Activated B cell treated with CpG ODN at 0.5 μM for 24 hours (primary cell): Measurements from ENCODE around the gene EEF1G. TPM values are rescaled to one million over a fixed set of nuclear protein-coding genes. Genes with fewer than 3 reads are reported as not detected.
A peak's percentile ranks its signal among the peaks of the same experiment; 100 is the strongest.

Experiments
- ATAC-seq: fragments of 200-7000 bp; cut with Tn5 transposase; one replicate; pipeline ENCODE4 v1.10.0; 2021; ENCODE audit warnings: low read depth, mild to moderate bottlenecking, moderate library complexity
- CTCF ChIA-PET: fragments of 350-600 bp; sonication (Branson Sonifier 250); formaldehyde crosslinking; loops from one replicate; lab custom pipeline; 2021; ENCODE audit warnings: antibody characterized with exemption; lab: Charles Lee
- POLR2A ChIA-PET: fragments of 350-600 bp; sonication (Branson Sonifier 250); formaldehyde crosslinking; loops from one replicate; lab custom pipeline; 2021; ENCODE audit warnings: antibody characterized with exemption; lab: Charles Lee
- DNase-seq: peaks from one replicate; pipeline ENCODE4 v3.0.0; 2022
- H3K27ac Mint-ChIP-seq: one replicate; pipeline ENCODE4 v1.8.0; 2020; ENCODE audit warnings: mixed read lengths
- H3K27me3 Mint-ChIP-seq: one replicate; pipeline ENCODE4 v1.8.0; 2021; ENCODE audit warnings: mixed read lengths
- H3K36me3 Mint-ChIP-seq: one replicate; pipeline ENCODE4 v1.8.0; 2021; ENCODE audit warnings: low read depth, mixed read lengths
- H3K4me1 Mint-ChIP-seq: one replicate; pipeline ENCODE4 v1.8.0; 2021; ENCODE audit warnings: mixed read lengths
- H3K4me3 Mint-ChIP-seq: one replicate; pipeline ENCODE4 v1.8.0; 2020; ENCODE audit warnings: mild to moderate bottlenecking, mixed read lengths
- H3K9me3 Mint-ChIP-seq: one replicate; pipeline ENCODE4 v1.8.0; 2020; ENCODE audit warnings: mixed read lengths
- intact Hi-C: fragments of 100-400 bp; cut with micrococcal nuclease; formaldehyde crosslinking; loops from one replicate; pipeline ENCODE4 v1.15.1; 2024
- total RNA-seq: library from RNA; stranded (reverse); gene quantifications from 2 replicates; pipeline ENCODE4 v1.2.3, GENCODE V29; 2022
- TF ChIP-seq, protein P1 (sequence below): fragments of 200-600 bp; IDR thresholded peaks from one replicate; pipeline ENCODE4 v1.8.0; 2022; ENCODE audit warnings: antibody characterized with exemption, mild to moderate bottlenecking

EEF1G gene
- total RNA-seq, 1 donor from 2014 or later: 2,373 TPM

DNA sequence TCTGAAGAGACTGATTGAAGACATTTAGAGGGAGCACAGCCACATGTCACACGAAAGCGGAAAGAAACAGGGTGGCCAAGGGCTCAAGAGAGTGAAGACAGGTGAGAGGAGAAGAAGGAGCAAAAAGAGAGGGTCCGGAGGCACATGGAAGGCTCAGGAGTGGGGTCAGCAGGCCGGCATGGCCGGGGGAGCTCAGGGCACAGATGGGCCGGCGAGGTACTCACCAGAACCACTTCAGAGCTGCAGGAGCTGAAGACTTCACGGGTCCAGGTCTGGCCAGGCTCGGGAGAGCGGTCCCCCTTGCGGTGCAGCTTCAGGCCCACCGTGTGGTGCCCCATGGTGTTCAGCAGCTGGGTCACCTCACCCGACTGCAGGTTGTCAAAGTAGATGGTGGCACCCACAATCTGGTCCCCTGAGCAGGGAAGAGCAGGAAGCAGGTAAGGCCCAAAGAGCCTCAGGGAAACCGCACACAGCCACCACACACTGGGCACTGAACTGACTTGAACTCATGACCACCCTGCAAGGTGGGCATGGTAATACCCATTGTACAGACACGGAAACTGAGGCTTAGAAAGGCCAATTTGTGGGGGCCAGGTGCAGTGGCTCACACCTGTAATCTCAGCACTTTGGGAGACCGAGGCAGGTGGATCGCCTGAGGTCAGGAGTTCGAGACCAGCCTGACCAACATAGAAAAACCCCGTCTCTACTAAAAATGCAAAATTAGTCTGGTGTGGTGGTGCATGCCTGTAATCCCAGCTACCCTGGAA is 38.7 kb downstream of the EEF1G start:
- intact Hi-C loops: no loop called here
- TF ChIP-seq, protein P1, sequence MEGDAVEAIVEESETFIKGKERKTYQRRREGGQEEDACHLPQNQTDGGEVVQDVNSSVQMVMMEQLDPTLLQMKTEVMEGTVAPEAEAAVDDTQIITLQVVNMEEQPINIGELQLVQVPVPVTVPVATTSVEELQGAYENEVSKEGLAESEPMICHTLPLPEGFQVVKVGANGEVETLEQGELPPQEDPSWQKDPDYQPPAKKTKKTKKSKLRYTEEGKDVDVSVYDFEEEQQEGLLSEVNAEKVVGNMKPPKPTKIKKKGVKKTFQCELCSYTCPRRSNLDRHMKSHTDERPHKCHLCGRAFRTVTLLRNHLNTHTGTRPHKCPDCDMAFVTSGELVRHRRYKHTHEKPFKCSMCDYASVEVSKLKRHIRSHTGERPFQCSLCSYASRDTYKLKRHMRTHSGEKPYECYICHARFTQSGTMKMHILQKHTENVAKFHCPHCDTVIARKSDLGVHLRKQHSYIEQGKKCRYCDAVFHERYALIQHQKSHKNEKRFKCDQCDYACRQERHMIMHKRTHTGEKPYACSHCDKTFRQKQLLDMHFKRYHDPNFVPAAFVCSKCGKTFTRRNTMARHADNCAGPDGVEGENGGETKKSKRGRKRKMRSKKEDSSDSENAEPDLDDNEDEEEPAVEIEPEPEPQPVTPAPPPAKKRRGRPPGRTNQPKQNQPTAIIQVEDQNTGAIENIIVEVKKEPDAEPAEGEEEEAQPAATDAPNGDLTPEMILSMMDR: no peak

GRCh38 chr11:62532096-62532495 is 41.6 kb downstream of the EEF1G start:
- peaks cover 90% of the 10 kb centered on the region for H3K36me3 Mint-ChIP-seq

More for the DNA sequence above, 38.7 kb downstream of the EEF1G start:
- Mint-ChIP-seq H3K4me3 (no peak overlapping the region), H3K36me3 (peaks cover 66% of the 10 kb centered on the region), H3K4me1 (peaks cover 21% of the 10 kb centered on the region), H3K27me3 (no peaks in the 10 kb centered on the region), H3K27ac (no peak overlapping the region), H3K9me3 (no peaks in the 10 kb centered on the region)
- no peak for DNase-seq
- ChIA-PET CTCF (no interaction called here), POLR2A (interaction anchor here (0.7 kb wide), 1 partner anchor 133 kb away, joined by 4 read pairs; no protein-coding TSS in a partner anchor)
- ATAC-seq: no peak

DNA sequence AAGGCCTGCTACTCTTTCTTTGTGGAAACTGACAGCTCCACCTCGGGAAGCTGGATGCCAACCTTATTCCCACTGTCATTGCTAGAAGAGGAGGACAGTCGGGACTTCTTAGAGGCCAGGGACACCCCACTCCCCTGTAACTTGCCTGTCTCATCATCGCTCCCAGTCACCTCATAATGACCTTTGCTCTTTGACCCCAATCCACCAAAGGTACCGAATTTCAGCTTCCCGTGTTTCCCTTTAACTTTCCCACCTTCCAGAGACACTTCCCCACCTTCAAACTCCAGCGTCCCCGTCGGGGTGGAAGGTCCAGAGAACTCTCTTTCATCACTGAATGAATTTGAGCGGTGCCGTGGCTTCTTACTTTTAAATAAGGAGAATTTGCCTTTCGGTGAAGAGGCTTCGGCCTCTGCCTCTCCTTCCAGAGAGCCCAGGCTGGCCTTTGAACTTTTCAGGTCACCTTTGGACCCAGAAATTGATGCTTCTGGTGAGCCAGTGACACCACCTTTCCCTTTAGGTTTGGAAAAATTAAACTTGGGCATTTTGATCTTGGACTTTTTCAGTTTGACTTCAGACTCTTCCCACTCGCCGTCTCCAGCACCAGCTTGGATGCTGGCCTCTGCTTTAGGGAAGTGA is 56.8 kb downstream of the EEF1G start:
- H3K4me3 Mint-ChIP-seq: no peak overlapping the region
- ChIA-PET CTCF (no interaction called here), POLR2A (interaction anchor here (0.6 kb wide), 1 partner anchor 137 kb away, joined by 3 read pairs; no protein-coding TSS in a partner anchor)
- no peaks in the 10 kb centered on the region for H3K9me3 Mint-ChIP-seq
- TF ChIP-seq, protein P1: no peak
- H3K27ac Mint-ChIP-seq: peak overlapping the region; percentile 46
- intact Hi-C loops: no loop called here
- DNase-seq (no peak), ATAC-seq (no peak)
- H3K27me3 Mint-ChIP-seq: no peaks in the 10 kb centered on the region
- peaks cover 78% of the 10 kb centered on the region for H3K36me3 Mint-ChIP-seq
- peaks cover 14% of the 10 kb centered on the region for H3K4me1 Mint-ChIP-seq

More at GRCh38 chr11:62532096-62532495, 41.6 kb downstream of the EEF1G start:
- Mint-ChIP-seq H3K27me3 (no peaks in the 10 kb centered on the region), H3K4me3 (no peak overlapping the region), H3K9me3 (no peaks in the 10 kb centered on the region), H3K27ac (no peak overlapping the region), H3K4me1 (no peaks in the 10 kb centered on the region)
- TF ChIP-seq, protein P1: no peak
- intact Hi-C loops: no loop called here
- ATAC-seq: no peak
- DNase-seq: no peak
- POLR2A ChIA-PET: no interaction called here
- CTCF ChIA-PET: interaction anchor here (1.0 kb wide), 1 partner anchor 11 kb away, joined by 3 read pairs; no protein-coding TSS in a partner anchor

GRCh38 chr11:62514151-62514550 is 59.5 kb downstream of the EEF1G start:
- peaks cover 14% of the 10 kb centered on the region for H3K4me1 Mint-ChIP-seq
- ChIA-PET POLR2A (interaction anchor here (1.3 kb wide), 1 partner anchor 29 kb away, joined by 3 read pairs; no protein-coding TSS in a partner anchor), CTCF (interaction anchor here (1.0 to 1.5 kb wide), 2 partner anchors 29 to 46 kb away, joined by 4 read pairs; no protein-coding TSS in a partner anchor)
- DNase-seq (no peak), ATAC-seq (peak; percentile 75)
- intact Hi-C loops: no loop called here
- no peaks in the 10 kb centered on the region for H3K27me3 Mint-ChIP-seq
- H3K36me3 Mint-ChIP-seq: peaks cover 51% of the 10 kb centered on the region
- TF ChIP-seq, protein P1: no peak
- H3K9me3 Mint-ChIP-seq: no peaks in the 10 kb centered on the region
- peak overlapping the region; percentile 10 for H3K27ac Mint-ChIP-seq
- no peak overlapping the region for H3K4me3 Mint-ChIP-seq

DNA sequence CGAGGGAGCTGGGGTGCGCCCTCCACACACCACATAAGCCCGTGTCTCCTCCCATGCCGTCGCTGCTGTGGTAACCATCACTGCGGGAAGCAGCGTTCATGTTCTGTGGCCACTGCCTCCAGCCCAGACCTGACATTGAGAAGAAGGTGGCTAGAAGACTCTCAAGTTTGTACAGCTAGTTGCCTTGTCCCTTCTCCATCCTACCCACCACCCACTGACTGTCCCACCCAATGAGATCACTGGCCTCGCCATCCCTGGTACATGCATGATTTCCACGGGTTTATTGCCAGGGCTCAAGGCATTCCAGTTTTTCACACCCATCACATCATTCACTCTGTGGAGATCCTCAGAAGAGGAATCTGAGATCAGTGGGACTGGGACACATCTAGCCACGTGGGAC is 60.1 kb downstream of the EEF1G start:
- H3K27ac Mint-ChIP-seq: no peak overlapping the region
- no peaks in the 10 kb centered on the region for H3K27me3 Mint-ChIP-seq
- TF ChIP-seq, protein P1: no peak
- H3K9me3 Mint-ChIP-seq: no peaks in the 10 kb centered on the region
- peaks cover 14% of the 10 kb centered on the region for H3K4me1 Mint-ChIP-seq
- ChIA-PET CTCF (interaction anchor here (0.6 kb wide), 1 partner anchor 351 kb away, joined by 3 read pairs; no protein-coding TSS in a partner anchor), POLR2A (interaction anchor here (0.7 to 1.3 kb wide), 2 partner anchors 29 to 45 kb away, joined by 3 read pairs; no protein-coding TSS in a partner anchor)
- H3K4me3 Mint-ChIP-seq: no peak overlapping the region
- no peak for ATAC-seq
- H3K36me3 Mint-ChIP-seq: peaks cover 46% of the 10 kb centered on the region
- DNase-seq: no peak
- intact Hi-C loops: no loop called here
